ENCODE measurements around the gene SCN4A.
"Not testable (repeated sequence)": the region's sequence is repeated elsewhere in the genome, so short reads cannot be mapped to it uniquely, and the experiment has no call there.

Gene SCN4A

GRCh38 chr17:63911041-63911635 is 61.6 kb downstream of the SCN4A start, which contains the start of gene CSHL1:
Gene CSHL1 (minus strand): TSS chr17:63911258. CDS start chr17:63911196, 62 bp downstream.
- no peak for DNase-seq

GRCh38 chr17:63910096-63910495 is 62.6 kb downstream of the SCN4A start:
- no peak for DNase-seq

GRCh38 chr17:63909586-63909985 is 63.1 kb downstream of the SCN4A start:
- DNase-seq, result not testable (repeated sequence)

- peak; percentile 29 for DNase-seq
These were observed 65.4 kb downstream of the SCN4A start for GRCh38 chr17:63907161-63907778.

GRCh38 chr17:63904796-63905195 is 67.9 kb downstream of the SCN4A start:
- DNase-seq, result not testable (repeated sequence)

GRCh38 chr17:63903787-63904201 is 68.9 kb downstream of the SCN4A start:
- peak; percentile 18 for DNase-seq

- peak; percentile 12 for DNase-seq
These were observed 70.7 kb downstream of the SCN4A start for GRCh38 chr17:63901971-63902370.

GRCh38 chr17:63898899-63899798 is 73.6 kb downstream of the SCN4A start:
- DNase-seq, result not testable (repeated sequence)

GRCh38 chr17:63896524-63897354 is 76.0 kb downstream of the SCN4A start, which contains the start of gene CSH1:
Gene CSH1 (minus strand): TSS chr17:63896574. CDS start chr17:63896511, 63 bp downstream.
- not testable (repeated sequence) for DNase-seq

- not testable (repeated sequence) for DNase-seq
These were observed 77.9 kb downstream of the SCN4A start for GRCh38 chr17:63894821-63895220.

- DNase-seq, result not testable (repeated sequence)
These were observed 78.7 kb downstream of the SCN4A start for GRCh38 chr17:63894021-63894420.

GRCh38 chr17:63892316-63893037 is 80.2 kb downstream of the SCN4A start:
- DNase-seq, result peak; percentile 14

- peak; percentile 44 for DNase-seq
These were observed 83.5 kb downstream of the SCN4A start for GRCh38 chr17:63889026-63889848.

Measured in NCI-H69 (cell line).